ENCODE measurements around the gene RFLNA.
"Not testable (repeated sequence)": the region's sequence is repeated elsewhere in the genome, so short reads cannot be mapped to it uniquely, and the experiment has no call there.

Gene RFLNA

GRCh38 chr12:124321556-124322270 lies 26.8 kb downstream of the RFLNA start:
- no peak for DNase-seq

GRCh38 chr12:124322271-124322998 lies 27.5 kb downstream of the RFLNA start:
- DNase-seq, result no peak

GRCh38 chr12:124322999-124323328 lies 28.1 kb downstream of the RFLNA start:
- not testable (repeated sequence) for DNase-seq

GRCh38 chr12:124323771-124324530 lies 29.1 kb downstream of the RFLNA start:
- no peak for DNase-seq

GRCh38 chr12:124324803-124325705 lies 30.2 kb downstream of the RFLNA start:
- DNase-seq, result no peak

GRCh38 chr12:124326104-124326503 lies 31.2 kb downstream of the RFLNA start:
- no peak for DNase-seq

GRCh38 chr12:124326871-124327270 lies 32.0 kb downstream of the RFLNA start:
- no peak for DNase-seq

- DNase-seq, result no peak
Observed at GRCh38 chr12:124327362-124328043, 32.6 kb downstream of the RFLNA start.

- DNase-seq, result no peak
Observed at GRCh38 chr12:124328116-124328515, 33.2 kb downstream of the RFLNA start.

- no peak for DNase-seq
Observed at GRCh38 chr12:124328636-124329035, 33.7 kb downstream of the RFLNA start.

- DNase-seq, result no peak
Observed at GRCh38 chr12:124332058-124332672, 37.3 kb downstream of the RFLNA start.

- no peak for DNase-seq
Observed at GRCh38 chr12:124332900-124333299, 38.0 kb downstream of the RFLNA start.

- no peak for DNase-seq
Observed at GRCh38 chr12:124333724-124334123, 38.8 kb downstream of the RFLNA start.

GRCh38 chr12:124334266-124334665 lies 39.4 kb downstream of the RFLNA start:
- no peak for DNase-seq

- no peak for DNase-seq
Observed at GRCh38 chr12:124334976-124335375, 40.1 kb downstream of the RFLNA start.

- no peak for DNase-seq
Observed at GRCh38 chr12:124335426-124336183, 40.7 kb downstream of the RFLNA start.

- no peak for DNase-seq
Observed at GRCh38 chr12:124336184-124336437, 41.2 kb downstream of the RFLNA start.

GRCh38 chr12:124336742-124337520 lies 42.0 kb downstream of the RFLNA start:
- DNase-seq, result no peak

GRCh38 chr12:124337622-124338021 lies 42.7 kb downstream of the RFLNA start:
- DNase-seq, result no peak

- no peak for DNase-seq
Observed at GRCh38 chr12:124338448-124338847, 43.6 kb downstream of the RFLNA start.
